Endothelial cell of umbilical vein (primary cell): ENCODE measurements around the gene EXOC6. TPM values are rescaled to one million over a fixed set of nuclear protein-coding genes. Genes with fewer than 3 reads are reported as not detected.

Source experiments
- BruUV-seq: library from RNA; stranded (reverse); fragments of 400-500 nt; replicated peaks from 2 replicates; lab custom pipeline; 2021; lab: Mats Ljungman, UMichigan
- CTCF ChIA-PET: fragments of 300-600, 350-600 bp; sonication (Branson Sonifier 250); formaldehyde crosslinking; loops from one replicate; lab custom pipeline; 2021; ENCODE audit warnings: antibody characterized with exemption, inconsistent platforms; lab: Charles Lee
- POLR2A ChIA-PET: fragments of 300-600, 350-600 bp; sonication (Branson Sonifier 250); formaldehyde crosslinking; loops from one replicate; lab custom pipeline; 2021; ENCODE audit warnings: antibody characterized with exemption, inconsistent platforms; lab: Charles Lee
- DNase-seq: peaks from one replicate; pipeline ENCODE4 v3.0.0-alpha.2; 2011; ENCODE audit warnings: low read depth, low spot score
- FAIRE-seq: peaks from 2 replicates; lab custom pipeline; 2011; peaks lifted over from hg19 to GRCh38; lab: Jason Lieb, UNC
- H2AFZ ChIP-seq: 2 replicates; pipeline ENCODE4 v1.6.0; 2012; ENCODE audit warnings: low read depth, low read length, control low read depth, inconsistent platforms
- H3K27ac ChIP-seq: 2 replicates; pipeline ENCODE4 v1.5.1; 2011; ENCODE audit warnings: low read depth, mild to moderate bottlenecking, control low read depth, low read length, moderate library complexity; ENCODE audit not compliant: insufficient read depth
- H3K27me3 ChIP-seq, 2 experiments: 2 replicates each; pipeline versions ENCODE4 v1.6.0 to v1.6.1; 2011; ENCODE audit warnings: low read length in 2 of 2, mixed read lengths in 1 of 2; ENCODE audit not compliant: control insufficient read depth in 2 of 2, insufficient read depth in 2 of 2
- H3K36me3 ChIP-seq, 2 experiments: 2 replicates in 1 of 2; 3 replicates in 1 of 2; pipeline ENCODE4 v1.5.1; 2011; ENCODE audit warnings: low read length in 2 of 2, mild to moderate bottlenecking in 1 of 2, moderate library complexity in 1 of 2; ENCODE audit not compliant: control insufficient read depth in 2 of 2, insufficient read depth in 2 of 2; ENCODE audit errors: extremely low read depth in 1 of 2
- H3K4me1 ChIP-seq: 3 replicates; pipeline ENCODE4 v1.5.1; 2011; ENCODE audit warnings: mild to moderate bottlenecking, low read length; ENCODE audit not compliant: control insufficient read depth, insufficient read depth; ENCODE audit errors: extremely low read depth
- H3K4me2 ChIP-seq: 2 replicates; pipeline ENCODE4 v1.6.1; 2011; ENCODE audit warnings: low read length, control low read depth, mixed read lengths; ENCODE audit not compliant: insufficient read depth
- H3K4me3 ChIP-seq, 3 experiments: fragments of 200-600 bp in 1 of 3; sonication (generic), shearing (Covaris generic) in 1 of 3; replicated peaks in 1 of 3; 2 replicates each; pipeline ENCODE4 v1.5.1; 2011 to 2016; ENCODE audit warnings: control low read depth in 3 of 3, low read length in 3 of 3, mild to moderate bottlenecking in 2 of 3, inconsistent platforms in 1 of 3, low read depth in 1 of 3, moderate library complexity in 1 of 3; ENCODE audit not compliant: insufficient read depth in 1 of 3
- H3K79me2 ChIP-seq: 2 replicates; pipeline ENCODE4 v1.6.0; 2012; ENCODE audit warnings: low read length, inconsistent platforms; ENCODE audit not compliant: control insufficient read depth, insufficient read depth
- H3K9ac ChIP-seq: replicated peaks from 2 replicates; pipeline ENCODE3; 2011; ENCODE audit warnings: low read length, control low read depth; ENCODE audit not compliant: insufficient read depth; ENCODE audit errors: extremely low read depth
- H3K9me1 ChIP-seq: replicated peaks from 3 replicates; pipeline ENCODE4 v1.6.0; 2011; ENCODE audit warnings: mild to moderate bottlenecking, low read length; ENCODE audit not compliant: control insufficient read depth, insufficient read depth; ENCODE audit errors: extremely low read depth
- H3K9me3 ChIP-seq: replicated peaks from 2 replicates; pipeline ENCODE4 v1.5.1; 2012; ENCODE audit warnings: low read length, inconsistent platforms; ENCODE audit not compliant: control insufficient read depth, insufficient read depth
- H4K20me1 ChIP-seq: replicated peaks from 2 replicates; pipeline ENCODE3; 2011; ENCODE audit warnings: mild to moderate bottlenecking, low read length; ENCODE audit not compliant: control insufficient read depth, insufficient read depth; ENCODE audit errors: extremely low read depth
- CTCF ChIP-seq, 2 donors: IDR thresholded peaks; 1 replicate in 1 of 2; 2 replicates in 1 of 2; pipeline ENCODE4 v1.5.1; 2011; ENCODE audit warnings: low read length in 2 of 2, mild to moderate bottlenecking in 2 of 2, moderate library complexity in 2 of 2, control low read depth in 1 of 2, inconsistent platforms in 1 of 2, low read depth in 1 of 2; ENCODE audit not compliant: insufficient read depth in 1 of 2; ENCODE audit errors: extremely low read depth in 1 of 2
- EZH2 ChIP-seq: IDR thresholded peaks from 2 replicates; pipeline ENCODE4 v1.6.1; 2012; ENCODE audit warnings: borderline replicate concordance, low read depth, mild to moderate bottlenecking, moderate library complexity, low read length, inconsistent platforms; ENCODE audit not compliant: severe bottlenecking
- FOS ChIP-seq: IDR thresholded peaks from 2 replicates; pipeline ENCODE4 v1.6.1; 2011; ENCODE audit warnings: mild to moderate bottlenecking, low read length, moderate library complexity, borderline replicate concordance; ENCODE audit not compliant: insufficient read depth
- GATA2 ChIP-seq: IDR thresholded peaks from 2 replicates; pipeline ENCODE4 v1.7.0; 2011; ENCODE audit warnings: low read depth, mild to moderate bottlenecking, moderate library complexity, mixed read lengths, low read length; ENCODE audit not compliant: insufficient read length, insufficient read depth
- JUN ChIP-seq: IDR thresholded peaks from 2 replicates; pipeline ENCODE4 v1.6.1; 2011; ENCODE audit warnings: borderline replicate concordance, low read depth; ENCODE audit not compliant: insufficient read length, insufficient read depth
- MAX ChIP-seq: IDR thresholded peaks from 2 replicates; pipeline ENCODE4 v1.6.1; 2011; ENCODE audit not compliant: insufficient read depth, insufficient read length
- MYC ChIP-seq: IDR thresholded peaks from one replicate; pipeline ENCODE4 v1.6.1; 2011; ENCODE audit warnings: mild to moderate bottlenecking, low read depth, low read length
- POLR2A ChIP-seq: IDR thresholded peaks from 2 replicates; pipeline ENCODE4 v1.6.1; 2012; ENCODE audit warnings: low read depth, mild to moderate bottlenecking, control low read depth, low read length
- POLR2AphosphoS5 ChIP-seq: IDR thresholded peaks from 2 replicates; pipeline ENCODE4 v1.6.1; 2012; ENCODE audit warnings: low read depth, mild to moderate bottlenecking, control low read depth, low read length, moderate library complexity; ENCODE audit not compliant: insufficient read depth
- dilution Hi-C: fragments of 300-500 bp; cut with MboI; formaldehyde crosslinking; loops from one replicate; pipeline ENCODE4 v1.15.0; 2019; ENCODE audit warnings: low sequenced_read_pairs; ENCODE audit not compliant: extremely low pct_ligation_motif_present
- intact Hi-C: fragments of 100-400 bp; cut with micrococcal nuclease; formaldehyde crosslinking; loops from one replicate; pipeline ENCODE4 v1.10.0; 2022
- polyA plus RNA-seq, 4 experiments: library from polyadenylated mRNA; depleted of rRNA in 3 of 4; stranded (reverse) in 3 of 4; unstranded in 1 of 4; fragments of >200 nt; gene quantifications; 2 replicates each; pipeline versions ENCODE4 v1.2.1 to v1.2.3, GENCODE V29; 2011 to 2012; ENCODE audit warnings: missing spikeins in 1 of 4
- total RNA-seq: library from RNA; stranded (reverse); gene quantifications from 2 replicates; pipeline ENCODE4 v1.2.3, GENCODE V29; 2021

EXOC6 gene
- total and polyA plus RNA-seq, 2 donors (not counting 3 experiments of a cell fraction or from before 2014, with no cell fraction given), result 72.6 to 108 TPM

- Histone ChIP-seq H3K79me2 (no peaks in the 10 kb centered on the region), H3K4me3 (no peak overlapping the region), H3K27ac (no peak overlapping the region), H3K9me3 (no peaks in the 10 kb centered on the region), H4K20me1 (peaks cover 3% of the 10 kb centered on the region), H3K27me3 (peaks cover 7% of the 10 kb centered on the region in 2 experiments), H3K4me2 (no peak overlapping the region), H3K4me1 (peaks cover 18% of the 10 kb centered on the region), H2AFZ (no peak overlapping the region), H3K36me3 (peaks cover 0 to 31% of the 10 kb centered on the region in 2 experiments), H3K9ac (no peak overlapping the region), H3K9me1 (no peaks in the 10 kb centered on the region)
- FAIRE-seq, result no peak
- no TSS peak for BruUV-seq
- ChIA-PET POLR2A (no interaction called here), CTCF (interaction anchor here (1.5 kb wide), 1 partner anchor 10 kb away, joined by 5 read pairs; no protein-coding TSS in a partner anchor)
- TF ChIP-seq MYC, result no peak
- no peak for TF ChIP-seq GATA2
- no peak for TF ChIP-seq POLR2AphosphoS5
- no peak for TF ChIP-seq JUN
- TF ChIP-seq MAX, result no peak
- TF ChIP-seq POLR2A, result no peak
- TF ChIP-seq FOS, result no peak
- no peak for TF ChIP-seq EZH2
- no peak for TF ChIP-seq CTCF (IDR thresholded peaks at IDR 0.05; ENCODE audit: extremely low read depth in 1 of 2, insufficient read depth in 1 of 2, low read depth in 1 of 2, low read length in 2 of 2)
- dilution Hi-C loops, result no loop called here
- no peak for DNase-seq
- intact Hi-C loops, result loop anchor here (10.0 kb wide), 1 partner anchor 222 kb away; the partner anchor contains the start of gene EXOC6
Observed at GRCh38 chr10:93066544-93066913, 218.2 kb downstream of the EXOC6 start.
